ENCODE data around the gene CTRB2. TPM values are rescaled to one million over a fixed set of nuclear protein-coding genes. Genes with fewer than 3 reads are reported as not detected.
"Not testable (repeated sequence)": the region's sequence is repeated elsewhere in the genome, so short reads cannot be mapped to it uniquely, and the experiment has no call there.

Gene CTRB2
- total RNA-seq, 4 donors from 2014 or later: 1.9 TPM; not detected in 3

GRCh38 chr16:75219088-75219487 lies 12.1 kb upstream of the CTRB2 start:
- H3K4me3 ChIP-seq (ENCODE audit: low read depth, poor library complexity, severe bottlenecking): no peak overlapping the region
- no peak for DNase-seq (ENCODE audit: low spot score in 2 of 2)
- TF ChIP-seq POLR2A (IDR thresholded peaks at IDR 0.05) (no peak), CTCF (IDR thresholded peaks at IDR 0.05) (no peak)
- intact Hi-C loops (cut with DNase I; ENCODE audit: low total_unique reads): no loop called here
- WGBS, 2 donors: 64 to 72% methylated on average over 4 of the region's 4 CpGs

GRCh38 chr16:75218256-75219076 lies 11.5 kb upstream of the CTRB2 start, which contains the start of gene CTRB1:
Gene CTRB1, plus strand, starts transcription at chr16:75218988. Its CDS starts 20 bp downstream, at chr16:75219008.
- TF ChIP-seq POLR2A (IDR thresholded peaks at IDR 0.05) (no peak), CTCF (IDR thresholded peaks at IDR 0.05) (no peak)
- intact Hi-C loops (cut with DNase I; ENCODE audit: low total_unique reads): no loop called here
- H3K4me3 ChIP-seq (ENCODE audit: low read depth, poor library complexity, severe bottlenecking): no peak within 1 kb of the TSS
- WGBS, 2 donors: 74 to 77% methylated on average over 16 to 17 of the region's 19 CpGs
- DNase-seq (ENCODE audit: low spot score in 2 of 2): no peak

GRCh38 chr16:75217389-75217851 lies 10.5 kb upstream of the CTRB2 start:
- intact Hi-C loops (cut with DNase I; ENCODE audit: low total_unique reads): no loop called here
- TF ChIP-seq CTCF (IDR thresholded peaks at IDR 0.05) (no peak), POLR2A (IDR thresholded peaks at IDR 0.05) (no peak)
- no peak for DNase-seq (ENCODE audit: low spot score in 2 of 2)
- H3K4me3 ChIP-seq (ENCODE audit: low read depth, poor library complexity, severe bottlenecking): no peak overlapping the region
- WGBS, 2 donors: 89 to 92% methylated on average over 11 of the region's 11 CpGs

- DNase-seq (ENCODE audit: low spot score in 2 of 2): no peak
- 80 to 87% methylated on average over 7 of the region's 7 CpGs for WGBS, 2 donors
- TF ChIP-seq POLR2A (IDR thresholded peaks at IDR 0.05): no peak
- no peak for TF ChIP-seq CTCF (IDR thresholded peaks at IDR 0.05)
- no peak overlapping the region for H3K4me3 ChIP-seq (ENCODE audit: low read depth, poor library complexity, severe bottlenecking)
- intact Hi-C loops (cut with DNase I; ENCODE audit: low total_unique reads): no loop called here
Observed at GRCh38 chr16:75216576-75216975, 9.6 kb upstream of the CTRB2 start.

GRCh38 chr16:75216127-75216526 lies 9.2 kb upstream of the CTRB2 start:
- DNase-seq (ENCODE audit: low spot score in 2 of 2): no peak
- WGBS, 2 donors: 84 to 92% methylated on average over 2 of the region's 2 CpGs
- intact Hi-C loops (cut with DNase I; ENCODE audit: low total_unique reads): no loop called here
- TF ChIP-seq CTCF (IDR thresholded peaks at IDR 0.05): no peak
- TF ChIP-seq POLR2A (IDR thresholded peaks at IDR 0.05): no peak
- H3K4me3 ChIP-seq (ENCODE audit: low read depth, poor library complexity, severe bottlenecking): no peak overlapping the region

- DNase-seq (ENCODE audit: low spot score in 2 of 2); intact Hi-C loops (cut with DNase I; ENCODE audit: low total_unique reads); H3K4me3 ChIP-seq (ENCODE audit: low read depth, poor library complexity, severe bottlenecking): not testable (repeated sequence)
- 86 to 88% methylated on average over 10 of the region's 10 CpGs for WGBS, 2 donors
Observed at GRCh38 chr16:75211286-75211685, 4.3 kb upstream of the CTRB2 start.

Measured in lower leg skin (tissue), 4 donors.